Right lobe of liver (tissue), 6 donors: ENCODE results near the gene ZNF655. TPM values are rescaled to one million over a fixed set of nuclear protein-coding genes. Genes with fewer than 3 reads are reported as not detected.
A peak's percentile ranks its signal among the peaks of the same experiment; 100 is the strongest.
"Not testable (repeated sequence)": the region's sequence is repeated elsewhere in the genome, so short reads cannot be mapped to it uniquely, and the experiment has no call there.

Source experiments
- ATAC-seq, 4 donors: fragments of 200-7000 bp; cut with Tn5 transposase; one replicate each; pipeline ENCODE4 v1.9.1; 2020; ENCODE audit warnings: mild to moderate bottlenecking in 4 of 4, moderate library complexity in 4 of 4
- DNase-seq, 3 donors: peaks; one replicate each; pipeline ENCODE4 v3.0.0-alpha.2; 2020
- H3K27ac ChIP-seq, 3 donors: fragments of 200-600 bp; one replicate each; pipeline ENCODE4 v1.8.0; 2022
- H3K27me3 ChIP-seq, 2 donors: fragments of 200-600 bp; one replicate each; pipeline ENCODE4 v1.8.0; 2022
- H3K36me3 ChIP-seq, 4 donors: fragments of 200-600 bp; sonication (generic) in 1 of 4; one replicate each; pipeline versions ENCODE4 v1.5.1 to v1.8.0; 2017 to 2022; ENCODE audit warnings: control low read depth in 1 of 4
- H3K4me1 ChIP-seq, 4 donors: fragments of 200-600 bp; sonication (generic) in 1 of 4; one replicate each; pipeline versions ENCODE4 v1.5.1 to v1.8.0; 2017 to 2022; ENCODE audit warnings: control low read depth in 1 of 4
- H3K4me3 ChIP-seq, 3 donors: fragments of 200-600 bp; one replicate each; pipeline ENCODE4 v1.8.0; 2022
- H3K9me3 ChIP-seq, 4 donors: fragments of 200-600 bp; sonication (generic) in 1 of 4; one replicate each; pipeline versions ENCODE4 v1.5.1 to v1.8.0; 2017 to 2022; ENCODE audit warnings: control low read depth in 1 of 4
- CTCF ChIP-seq, 4 donors: fragments of 200-600 bp in 3 of 4; fragments of 450-650 bp in 1 of 4; IDR thresholded peaks; one replicate each; pipeline versions ENCODE4 v1.5.1 to v1.8.0; 2016 to 2022; ENCODE audit warnings: antibody characterized with exemption in 4 of 4, mild to moderate bottlenecking in 2 of 4
- POLR2A ChIP-seq: fragments of 450-650 bp; IDR thresholded peaks from one replicate; pipeline ENCODE4 v1.6.1; 2017; ENCODE audit warnings: antibody characterized with exemption, mild to moderate bottlenecking
- WGBS: methylation state at CpG from one replicate; pipeline ENCODE4 v1.1.6; 2018; ENCODE audit warnings: low coverage, low lambda C conversion rate; ENCODE audit not compliant: insufficient coverage; ENCODE audit errors: missing lambda C conversion rate; 5-methylcytosine and 5-hydroxymethylcytosine counted together
- intact Hi-C, 2 donors: fragments of 100-400 bp; cut with DNase I; formaldehyde crosslinking; loops; one replicate each; pipeline versions ENCODE4 v1.11.2 to v1.14.1; 2022
- total RNA-seq, 6 experiments: library from RNA; depleted of rRNA in 2 of 6; stranded (reverse); fragments of >200 nt in 2 of 6; fragmentation: NEBNext Ultra II Directional in 3 of 6; extraction: Animal tissue kit (Norgen Biotek cat#: 25700) in 3 of 6; gene quantifications; one replicate each; pipeline versions ENCODE4 v1.1.0 to v1.2.4, GENCODE V29; 2016 to 2023
- donor health status: DM: no; HTN: yes; CAD: no.
- donor health status: DM: no; HTN: no; CAD: no.
- donor health status: DM: no; HTN: no; CAD: no.
- donor health status: DM: no; HTN: yes; CAD: no.
- donor health status: DM: no; HTN: yes; CAD: no.

Gene ZNF655
- total RNA-seq, 6 experiments from 2014 or later, result 21.5 to 44.4 (median 26.0) TPM

GRCh38 chr7:99561737-99562051 lies 3.3 kb downstream of the ZNF655 start:
- no peak overlapping the region for H3K4me3 ChIP-seq
- WGBS, result 100% methylated on average over 1 of the region's 2 CpGs
- no peak for DNase-seq
- intact Hi-C loops, result no loop called here
- H3K9me3 ChIP-seq, result no peaks in the 10 kb centered on the region
- peaks cover 0 to 18% (median 7%) of the 10 kb centered on the region in 4 donors for H3K4me1 ChIP-seq
- no peak for TF ChIP-seq CTCF (IDR thresholded peaks at IDR 0.05)
- ATAC-seq, result no peak
- no peak overlapping the region for H3K27ac ChIP-seq
- peaks cover 15 to 55% (median 32%) of the 10 kb centered on the region in 4 donors for H3K36me3 ChIP-seq
- H3K27me3 ChIP-seq, result no peaks in the 10 kb centered on the region

GRCh38 chr7:99562114-99562784 lies 3.8 kb downstream of the ZNF655 start:
- ATAC-seq (no peak), DNase-seq (no peak)
- Histone ChIP-seq H3K36me3 (peaks cover 15 to 55% (median 32%) of the 10 kb centered on the region in 4 donors), H3K27ac (no peak overlapping the region), H3K27me3 (no peaks in the 10 kb centered on the region), H3K4me1 (peaks cover 0 to 15% (median 4%) of the 10 kb centered on the region in 4 donors), H3K4me3 (no peak overlapping the region), H3K9me3 (no peaks in the 10 kb centered on the region)
- TF ChIP-seq POLR2A (no peak), CTCF (IDR thresholded peaks at IDR 0.05) (no peak)
- intact Hi-C loops, result no loop called here
- 86% methylated on average over 9 of the region's 9 CpGs for WGBS

GRCh38 chr7:99562832-99563231 lies 4.4 kb downstream of the ZNF655 start:
- ATAC-seq (peak in 1 of 4 donors; percentile 17), DNase-seq (no peak)
- Histone ChIP-seq H3K9me3 (no peaks in the 10 kb centered on the region), H3K36me3 (peaks cover 15 to 55% (median 32%) of the 10 kb centered on the region in 4 donors), H3K27ac (no peak overlapping the region), H3K4me1 (peaks cover 0 to 11% (median 4%) of the 10 kb centered on the region in 4 donors), H3K4me3 (no peak overlapping the region), H3K27me3 (no peaks in the 10 kb centered on the region)
- TF ChIP-seq POLR2A, result no peak
- intact Hi-C loops, result no loop called here
- WGBS, result 46% methylated on average over 2 of the region's 2 CpGs

GRCh38 chr7:99563650-99564049 lies 5.2 kb downstream of the ZNF655 start:
- no peak overlapping the region for H3K4me3 ChIP-seq
- TF ChIP-seq POLR2A (no peak), CTCF (IDR thresholded peaks at IDR 0.05) (no peak)
- intact Hi-C loops, result no loop called here

GRCh38 chr7:99568770-99569169 lies 10.3 kb downstream of the ZNF655 start:
- DNase-seq, H3K27me3 ChIP-seq, H3K27ac ChIP-seq, H3K9me3 ChIP-seq, H3K4me3 ChIP-seq, ATAC-seq, H3K4me1 ChIP-seq, intact Hi-C loops: not testable (repeated sequence)
- peaks cover 0 to 49% (median 19%) of the 10 kb centered on the region in 4 donors for H3K36me3 ChIP-seq
- 96% methylated on average over 5 of the region's 7 CpGs for WGBS

More at GRCh38 chr7:99563650-99564049, 5.2 kb downstream of the ZNF655 start:
- Histone ChIP-seq H3K4me1 (peaks cover 0 to 11% (median 4%) of the 10 kb centered on the region in 4 donors), H3K27me3 (no peaks in the 10 kb centered on the region), H3K9me3 (no peaks in the 10 kb centered on the region), H3K36me3 (peaks cover 15 to 55% (median 32%) of the 10 kb centered on the region in 4 donors), H3K27ac (no peak overlapping the region)
- DNase-seq, result no peak
- no peak for ATAC-seq
- WGBS, result 88% methylated on average over 7 of the region's 10 CpGs
